Endothelial cell of umbilical vein (primary cell): ENCODE results near the gene MAD2L2. TPM values are rescaled to one million over a fixed set of nuclear protein-coding genes. Genes with fewer than 3 reads are reported as not detected.
A peak's percentile ranks its signal among the peaks of the same experiment; 100 is the strongest.

Source experiments
- BruUV-seq: library from RNA; stranded (reverse); fragments of 400-500 nt; replicated peaks from 2 replicates; lab custom pipeline; 2021; lab: Mats Ljungman, UMichigan
- CTCF ChIA-PET: fragments of 300-600, 350-600 bp; sonication (Branson Sonifier 250); formaldehyde crosslinking; loops from one replicate; lab custom pipeline; 2021; ENCODE audit warnings: antibody characterized with exemption, inconsistent platforms; lab: Charles Lee
- POLR2A ChIA-PET: fragments of 300-600, 350-600 bp; sonication (Branson Sonifier 250); formaldehyde crosslinking; loops from one replicate; lab custom pipeline; 2021; ENCODE audit warnings: antibody characterized with exemption, inconsistent platforms; lab: Charles Lee
- DNase-seq: peaks from one replicate; pipeline ENCODE4 v3.0.0-alpha.2; 2011; ENCODE audit warnings: low read depth, low spot score
- FAIRE-seq: peaks from 2 replicates; lab custom pipeline; 2011; peaks lifted over from hg19 to GRCh38; lab: Jason Lieb, UNC
- H2AFZ ChIP-seq: 2 replicates; pipeline ENCODE4 v1.6.0; 2012; ENCODE audit warnings: low read depth, low read length, control low read depth, inconsistent platforms
- H3K27ac ChIP-seq: 2 replicates; pipeline ENCODE4 v1.5.1; 2011; ENCODE audit warnings: low read depth, mild to moderate bottlenecking, control low read depth, low read length, moderate library complexity; ENCODE audit not compliant: insufficient read depth
- H3K27me3 ChIP-seq, 2 experiments: 2 replicates each; pipeline versions ENCODE4 v1.6.0 to v1.6.1; 2011; ENCODE audit warnings: low read length in 2 of 2, mixed read lengths in 1 of 2; ENCODE audit not compliant: control insufficient read depth in 2 of 2, insufficient read depth in 2 of 2
- H3K36me3 ChIP-seq, 2 experiments: 2 replicates in 1 of 2; 3 replicates in 1 of 2; pipeline ENCODE4 v1.5.1; 2011; ENCODE audit warnings: low read length in 2 of 2, mild to moderate bottlenecking in 1 of 2, moderate library complexity in 1 of 2; ENCODE audit not compliant: control insufficient read depth in 2 of 2, insufficient read depth in 2 of 2; ENCODE audit errors: extremely low read depth in 1 of 2
- H3K4me1 ChIP-seq: 3 replicates; pipeline ENCODE4 v1.5.1; 2011; ENCODE audit warnings: mild to moderate bottlenecking, low read length; ENCODE audit not compliant: control insufficient read depth, insufficient read depth; ENCODE audit errors: extremely low read depth
- H3K4me2 ChIP-seq: 2 replicates; pipeline ENCODE4 v1.6.1; 2011; ENCODE audit warnings: low read length, control low read depth, mixed read lengths; ENCODE audit not compliant: insufficient read depth
- H3K4me3 ChIP-seq, 3 experiments: fragments of 200-600 bp in 1 of 3; sonication (generic), shearing (Covaris generic) in 1 of 3; replicated peaks in 1 of 3; 2 replicates each; pipeline ENCODE4 v1.5.1; 2011 to 2016; ENCODE audit warnings: control low read depth in 3 of 3, low read length in 3 of 3, mild to moderate bottlenecking in 2 of 3, inconsistent platforms in 1 of 3, low read depth in 1 of 3, moderate library complexity in 1 of 3; ENCODE audit not compliant: insufficient read depth in 1 of 3
- H3K79me2 ChIP-seq: 2 replicates; pipeline ENCODE4 v1.6.0; 2012; ENCODE audit warnings: low read length, inconsistent platforms; ENCODE audit not compliant: control insufficient read depth, insufficient read depth
- H3K9ac ChIP-seq: replicated peaks from 2 replicates; pipeline ENCODE3; 2011; ENCODE audit warnings: low read length, control low read depth; ENCODE audit not compliant: insufficient read depth; ENCODE audit errors: extremely low read depth
- H3K9me1 ChIP-seq: replicated peaks from 3 replicates; pipeline ENCODE4 v1.6.0; 2011; ENCODE audit warnings: mild to moderate bottlenecking, low read length; ENCODE audit not compliant: control insufficient read depth, insufficient read depth; ENCODE audit errors: extremely low read depth
- H3K9me3 ChIP-seq: replicated peaks from 2 replicates; pipeline ENCODE4 v1.5.1; 2012; ENCODE audit warnings: low read length, inconsistent platforms; ENCODE audit not compliant: control insufficient read depth, insufficient read depth
- H4K20me1 ChIP-seq: replicated peaks from 2 replicates; pipeline ENCODE3; 2011; ENCODE audit warnings: mild to moderate bottlenecking, low read length; ENCODE audit not compliant: control insufficient read depth, insufficient read depth; ENCODE audit errors: extremely low read depth
- CTCF ChIP-seq, 2 donors: IDR thresholded peaks; 1 replicate in 1 of 2; 2 replicates in 1 of 2; pipeline ENCODE4 v1.5.1; 2011; ENCODE audit warnings: low read length in 2 of 2, mild to moderate bottlenecking in 2 of 2, moderate library complexity in 2 of 2, control low read depth in 1 of 2, inconsistent platforms in 1 of 2, low read depth in 1 of 2; ENCODE audit not compliant: insufficient read depth in 1 of 2; ENCODE audit errors: extremely low read depth in 1 of 2
- EZH2 ChIP-seq: IDR thresholded peaks from 2 replicates; pipeline ENCODE4 v1.6.1; 2012; ENCODE audit warnings: borderline replicate concordance, low read depth, mild to moderate bottlenecking, moderate library complexity, low read length, inconsistent platforms; ENCODE audit not compliant: severe bottlenecking
- FOS ChIP-seq: IDR thresholded peaks from 2 replicates; pipeline ENCODE4 v1.6.1; 2011; ENCODE audit warnings: mild to moderate bottlenecking, low read length, moderate library complexity, borderline replicate concordance; ENCODE audit not compliant: insufficient read depth
- GATA2 ChIP-seq: IDR thresholded peaks from 2 replicates; pipeline ENCODE4 v1.7.0; 2011; ENCODE audit warnings: low read depth, mild to moderate bottlenecking, moderate library complexity, mixed read lengths, low read length; ENCODE audit not compliant: insufficient read length, insufficient read depth
- JUN ChIP-seq: IDR thresholded peaks from 2 replicates; pipeline ENCODE4 v1.6.1; 2011; ENCODE audit warnings: borderline replicate concordance, low read depth; ENCODE audit not compliant: insufficient read length, insufficient read depth
- MAX ChIP-seq: IDR thresholded peaks from 2 replicates; pipeline ENCODE4 v1.6.1; 2011; ENCODE audit not compliant: insufficient read depth, insufficient read length
- MYC ChIP-seq: IDR thresholded peaks from one replicate; pipeline ENCODE4 v1.6.1; 2011; ENCODE audit warnings: mild to moderate bottlenecking, low read depth, low read length
- POLR2A ChIP-seq: IDR thresholded peaks from 2 replicates; pipeline ENCODE4 v1.6.1; 2012; ENCODE audit warnings: low read depth, mild to moderate bottlenecking, control low read depth, low read length
- POLR2AphosphoS5 ChIP-seq: IDR thresholded peaks from 2 replicates; pipeline ENCODE4 v1.6.1; 2012; ENCODE audit warnings: low read depth, mild to moderate bottlenecking, control low read depth, low read length, moderate library complexity; ENCODE audit not compliant: insufficient read depth
- dilution Hi-C: fragments of 300-500 bp; cut with MboI; formaldehyde crosslinking; loops from one replicate; pipeline ENCODE4 v1.15.0; 2019; ENCODE audit warnings: low sequenced_read_pairs; ENCODE audit not compliant: extremely low pct_ligation_motif_present
- intact Hi-C: fragments of 100-400 bp; cut with micrococcal nuclease; formaldehyde crosslinking; loops from one replicate; pipeline ENCODE4 v1.10.0; 2022
- polyA plus RNA-seq, 4 experiments: library from polyadenylated mRNA; depleted of rRNA in 3 of 4; stranded (reverse) in 3 of 4; unstranded in 1 of 4; fragments of >200 nt; gene quantifications; 2 replicates each; pipeline versions ENCODE4 v1.2.1 to v1.2.3, GENCODE V29; 2011 to 2012; ENCODE audit warnings: missing spikeins in 1 of 4
- total RNA-seq: library from RNA; stranded (reverse); gene quantifications from 2 replicates; pipeline ENCODE4 v1.2.3, GENCODE V29; 2021

MAD2L2 gene
- total and polyA plus RNA-seq, 2 donors (not counting 3 experiments of a cell fraction or from before 2014, with no cell fraction given), result 35.9 to 74.2 TPM

- Histone ChIP-seq H4K20me1 (no peaks in the 10 kb centered on the region), H3K4me2 (peak overlapping the region; percentile 36), H3K9me3 (no peaks in the 10 kb centered on the region), H3K4me3 (no peak overlapping the region), H3K79me2 (no peaks in the 10 kb centered on the region), H2AFZ (no peak overlapping the region), H3K9me1 (no peaks in the 10 kb centered on the region), H3K27me3 (no peaks in the 10 kb centered on the region), H3K27ac (no peak overlapping the region), H3K36me3 (no peaks in the 10 kb centered on the region), H3K9ac (no peak overlapping the region), H3K4me1 (no peaks in the 10 kb centered on the region)
- intact Hi-C loops, result loop anchor here (1.0 to 2.0 kb wide), 6 partner anchors 44 to 257 kb away; no protein-coding TSS in a partner anchor
- CTCF ChIA-PET, result interaction anchor here (0.7 to 12.8 kb wide), 27 partner anchors 11 to 613 kb away, joined by 3 to 373 read pairs (median 5); partner anchors contain the start of genes AGTRAP, CLCN6, FBXO6 and MTHFR
- TF ChIP-seq MYC, result no peak
- TF ChIP-seq GATA2, result no peak
- no peak for TF ChIP-seq EZH2
- TF ChIP-seq CTCF (IDR thresholded peaks at IDR 0.05; ENCODE audit: extremely low read depth in 1 of 2, insufficient read depth in 1 of 2, low read depth in 1 of 2, low read length in 2 of 2), result no peak
- TF ChIP-seq JUN, result no peak
- TF ChIP-seq MAX, result no peak
- TF ChIP-seq POLR2A, result no peak
- TF ChIP-seq POLR2AphosphoS5, result no peak
- no peak for TF ChIP-seq FOS
- FAIRE-seq, result no peak
- POLR2A ChIA-PET, result interaction anchor here (0.5 to 0.7 kb wide), 3 partner anchors 14 to 93 kb away, joined by 3 to 4 read pairs (median 3); partner anchors contain the start of gene FBXO6
- dilution Hi-C loops, result no loop called here
- BruUV-seq, result no TSS peak
- DNase-seq, result no peak
These were observed 31.2 kb downstream of the MAD2L2 start for GRCh38 chr1:11649624-11650330.
